HepG2 (cell line): ENCODE results near the gene CCDC33. TPM values are rescaled to one million over a fixed set of nuclear protein-coding genes. Genes with fewer than 3 reads are reported as not detected.

Source experiments
- CSRNP1 ChIP-seq: sonication (generic); formaldehyde crosslinking; IDR thresholded peaks from 2 replicates; pipeline ENCODE4 v1.8.1; 2023; ENCODE audit warnings: mild to moderate bottlenecking, missing genetic modification reagents
- ELK4 ChIP-seq: sonication (generic); formaldehyde crosslinking; IDR thresholded peaks from 2 replicates; pipeline ENCODE4 v1.9.0; 2021; ENCODE audit warnings: missing genetic modification reagents, borderline replicate concordance
- HMGA1 ChIP-seq: sonication (generic); formaldehyde crosslinking; conservative IDR thresholded peaks from 2 replicates; pipeline ENCODE4 v1.4.0; 2020; ENCODE audit warnings: missing genetic modification reagents
- HOXA5 ChIP-seq: sonication (generic); formaldehyde crosslinking; IDR thresholded peaks from 2 replicates; pipeline ENCODE4 v1.4.0; 2020; ENCODE audit warnings: missing genetic modification reagents
- HOXD1 ChIP-seq: sonication (generic); formaldehyde crosslinking; IDR thresholded peaks from 2 replicates; pipeline ENCODE4 v1.5.0; 2020; ENCODE audit warnings: missing genetic modification reagents
- IRF1 ChIP-seq: sonication (generic); formaldehyde crosslinking; IDR thresholded peaks from 2 replicates; pipeline ENCODE4 v1.4.0; 2020; ENCODE audit warnings: low read depth, mild to moderate bottlenecking, missing genetic modification reagents
- KDM2A ChIP-seq: sonication (generic); formaldehyde crosslinking; IDR thresholded peaks from 2 replicates; pipeline ENCODE4 v1.4.0; 2020; ENCODE audit warnings: low read depth, missing genetic modification reagents, borderline replicate concordance
- KMT2A ChIP-seq: sonication (generic); formaldehyde crosslinking; IDR thresholded peaks from 2 replicates; pipeline ENCODE4 v1.4.0; 2020; ENCODE audit warnings: missing genetic modification reagents
- MIER2 ChIP-seq: IDR thresholded peaks from 2 replicates; pipeline ENCODE4 v1.6.1; 2016; ENCODE audit warnings: missing biosample characterization, missing genetic modification reagents
- NFATC3 ChIP-seq: sonication (generic); formaldehyde crosslinking; IDR thresholded peaks from 2 replicates; pipeline ENCODE4 v1.5.1; 2020; ENCODE audit warnings: mild to moderate bottlenecking, missing genetic modification reagents
- NFE2L1 ChIP-seq: sonication (generic); formaldehyde crosslinking; IDR thresholded peaks from 2 replicates; pipeline ENCODE4 v1.4.0; 2020; ENCODE audit warnings: missing genetic modification reagents, mild to moderate bottlenecking, borderline replicate concordance
- NR2F6 ChIP-seq, 2 experiments: IDR thresholded peaks; 2 replicates each; pipeline ENCODE4 v1.6.1; 2016; ENCODE audit warnings: antibody characterized with exemption in 1 of 2, mild to moderate bottlenecking in 1 of 2
- PAX8 ChIP-seq: sonication (generic); formaldehyde crosslinking; IDR thresholded peaks from 2 replicates; pipeline ENCODE4 v1.8.0; 2022; ENCODE audit warnings: mild to moderate bottlenecking, missing genetic modification reagents, borderline replicate concordance
- RFXANK ChIP-seq: IDR thresholded peaks from 2 replicates; pipeline ENCODE4 v1.6.1; 2016
- SALL2 ChIP-seq: sonication (generic); formaldehyde crosslinking; IDR thresholded peaks from 2 replicates; pipeline ENCODE4 v1.8.1; 2023; ENCODE audit warnings: mild to moderate bottlenecking, missing genetic modification reagents, inconsistent platforms
- SOX13 ChIP-seq, 3 experiments: fragments of 450-650 bp in 1 of 3; sonication (generic) in 1 of 3; formaldehyde crosslinking in 1 of 3; IDR thresholded peaks in 2 of 3; conservative IDR thresholded peaks in 1 of 3; 2 replicates each; pipeline versions ENCODE4 v1.5.0 to v1.6.1; 2016 to 2020; ENCODE audit warnings: antibody characterized with exemption in 1 of 3, mild to moderate bottlenecking in 1 of 3, missing compliant biosample characterization in 1 of 3, missing genetic modification reagents in 1 of 3, moderate library complexity in 1 of 3
- SRF ChIP-seq: IDR thresholded peaks from 2 replicates; pipeline ENCODE4 v1.6.1; 2011; ENCODE audit warnings: mild to moderate bottlenecking, low read depth, low read length, moderate library complexity
- TBX3 ChIP-seq: fragments of 450-650 bp; IDR thresholded peaks from 2 replicates; pipeline ENCODE4 v1.6.1; 2017; ENCODE audit warnings: antibody characterized with exemption, mild to moderate bottlenecking, inconsistent platforms, borderline replicate concordance
- TFAP4 ChIP-seq: sonication (generic); IDR thresholded peaks from 2 replicates; pipeline ENCODE4 v1.6.1; 2016; ENCODE audit warnings: low read depth, borderline replicate concordance
- ZNF225 ChIP-seq: sonication (generic); formaldehyde crosslinking; IDR thresholded peaks from 2 replicates; pipeline ENCODE4 v1.4.0; 2020; ENCODE audit warnings: mild to moderate bottlenecking, missing genetic modification reagents
- ZNF230 ChIP-seq: sonication (generic); formaldehyde crosslinking; IDR thresholded peaks from 2 replicates; pipeline ENCODE4 v1.4.0; 2020; ENCODE audit warnings: mild to moderate bottlenecking, missing genetic modification reagents
- ZNF30 ChIP-seq: sonication (generic); formaldehyde crosslinking; IDR thresholded peaks from 2 replicates; pipeline ENCODE4 v1.5.0; 2020; ENCODE audit warnings: mild to moderate bottlenecking, missing genetic modification reagents
- ZNF383 ChIP-seq: sonication (generic); formaldehyde crosslinking; IDR thresholded peaks from 2 replicates; pipeline ENCODE4 v1.4.0; 2020; ENCODE audit warnings: missing genetic modification reagents, mild to moderate bottlenecking, borderline replicate concordance
- ZNF776 ChIP-seq: sonication (generic); formaldehyde crosslinking; IDR thresholded peaks from 2 replicates; pipeline ENCODE4 v1.4.0; 2020; ENCODE audit warnings: mild to moderate bottlenecking, missing genetic modification reagents
- ZNF781 ChIP-seq: sonication (generic); formaldehyde crosslinking; IDR thresholded peaks from 2 replicates; pipeline ENCODE4 v1.5.1; 2020; ENCODE audit warnings: borderline replicate concordance, mild to moderate bottlenecking, missing genetic modification reagents; ENCODE audit errors: not compliant biosample characterization
- polyA plus RNA-seq, 8 experiments: library from polyadenylated mRNA; depleted of rRNA in 3 of 8; stranded (reverse) in 7 of 8; unstranded in 1 of 8; fragments of >200 nt; fragmentation: Illumina TruSeq in 4 of 8; extraction: Trizol in 4 of 8; gene quantifications; 2 replicates each; pipeline versions ENCODE4 v1.2.1 to v1.2.3, GENCODE V29; 2011 to 2016; ENCODE audit warnings: low read depth in 4 of 8, missing spikeins in 1 of 8, mixed read lengths in 1 of 8; ENCODE audit not compliant: insufficient read depth in 1 of 8
- total RNA-seq, 5 experiments: library from RNA; depleted of rRNA; stranded (reverse); fragments of >200 nt; fragmentation: Illumina TruSeq; extraction: Trizol; gene quantifications; 2 replicates each; pipeline ENCODE4 v1.2.3, GENCODE V29; 2016; ENCODE audit warnings: low read depth in 1 of 5

CCDC33 gene
- total and polyA plus RNA-seq, 2 of the 13 experiments (the other 11 are each of a cell fraction or from before 2014, with no cell fraction given) = 0.30 TPM; not detected in 1

GRCh38 chr15:74291101-74292071, 55.3 kb downstream of the CCDC33 start (continued):
- TF ChIP-seq PAX8 (CRISPR knock-in tag) (no peak), NFE2L1 (CRISPR knock-in tag) (no peak), KMT2A (CRISPR knock-in tag) (no peak), HMGA1 (CRISPR knock-in tag) (no peak), SRF (no peak), IRF1 (CRISPR knock-in tag) (no peak), SOX13 (IDR thresholded peaks at IDR 0.05) (no peak), SOX13 (CRISPR knock-in tag; conservative IDR thresholded peaks at IDR 0.05 in 1 of 2, IDR thresholded peaks at IDR 0.05 in 1 of 2) (peak in 1 of 2 experiments; percentile 61; a peak in 2 of 4 replicates), ZNF230 (0 out of 2 replicates have a peak, but pooled peaks have one; percentile 37), NFATC3 (no peak), NR2F6 (IDR thresholded peaks at IDR 0.05) (no peak), NR2F6 (CRISPR knock-in tag; IDR thresholded peaks at IDR 0.05) (peak; percentile 24; the same call in 1 of the 2 replicates), SALL2 (CRISPR knock-in tag) (peak; percentile 76), ZNF30 (no peak), CSRNP1 (CRISPR knock-in tag) (no peak), ZNF776 (CRISPR knock-in tag) (peak; percentile 79; the same call in 1 of the 2 replicates), KDM2A (CRISPR knock-in tag) (peak; percentile 73; the same call in 1 of the 2 replicates), TFAP4 (no peak), HOXA5 (peak; percentile 97), TBX3 (no peak), ELK4 (CRISPR knock-in tag) (no peak), MIER2 (CRISPR knock-in tag) (peak; percentile 99), ZNF225 (CRISPR knock-in tag) (peak; percentile 49; the same call in 1 of the 2 replicates), ZNF781 (CRISPR knock-in tag) (peak; percentile 92), ZNF383 (CRISPR knock-in tag) (no peak), RFXANK (CRISPR knock-in tag) (no peak), HOXD1 (peak; percentile 67; the same call in 1 of the 2 replicates)
